ENCODE results near the gene MRM3. TPM values are rescaled to one million over a fixed set of nuclear protein-coding genes. Genes with fewer than 3 reads are reported as not detected.

The MRM3 gene
- total RNA-seq, 1 donor from 2014 or later: 8.3 TPM

GRCh38 chr17:798246-798645 is 16.1 kb downstream of the MRM3 start:
- H3K27me3 Mint-ChIP-seq (ENCODE audit: low read depth, unreplicated experiment): no peaks in the 10 kb centered on the region
- no peak overlapping the region for H3K4me3 Mint-ChIP-seq (ENCODE audit: unreplicated experiment)
- H3K27me3 ChIP-seq (ENCODE audit: insufficient read depth, low read length): no peaks in the 10 kb centered on the region
- peaks cover 6% of the 10 kb centered on the region for H3K36me3 ChIP-seq (ENCODE audit: insufficient read depth, low read length)
- H3K4me1 Mint-ChIP-seq (ENCODE audit: low read depth, unreplicated experiment): peaks cover 10% of the 10 kb centered on the region
- H3K4me3 ChIP-seq (ENCODE audit: insufficient read depth, low read depth, low read length): no peak overlapping the region
- H3K4me2 ChIP-seq (ENCODE audit: low read length): no peak overlapping the region
- DNase-seq (ENCODE audit: low read depth) (no peak), FAIRE-seq (no peak)
- no peak overlapping the region for H3K27ac Mint-ChIP-seq (ENCODE audit: unreplicated experiment)
- no peaks in the 10 kb centered on the region for H3K9me3 Mint-ChIP-seq (ENCODE audit: unreplicated experiment)
- H3K4me1 ChIP-seq (ENCODE audit: insufficient read depth, low read length): peaks cover 16% of the 10 kb centered on the region
- H3K79me2 ChIP-seq (ENCODE audit: insufficient read depth, low read length): no peaks in the 10 kb centered on the region
- no peak overlapping the region for H3K27ac ChIP-seq (ENCODE audit: low read depth, low read length)
- TF ChIP-seq EZH2 (IDR thresholded peaks at IDR 0.05; ENCODE audit: insufficient read depth, low read length) (no peak), CTCF (IDR thresholded peaks at IDR 0.05; ENCODE audit: insufficient read depth, low read depth, low read length) (no peak)
- H3K36me3 Mint-ChIP-seq (ENCODE audit: low read depth, unreplicated experiment): peaks cover 30% of the 10 kb centered on the region
- H2AFZ ChIP-seq (ENCODE audit: low read depth, low read length): no peak overlapping the region
- H3K9me3 ChIP-seq (ENCODE audit: insufficient read depth, low read depth, low read length): no peaks in the 10 kb centered on the region
- H3K9ac ChIP-seq (ENCODE audit: low read length): no peak overlapping the region
- peaks cover 18% of the 10 kb centered on the region for H4K20me1 ChIP-seq (ENCODE audit: insufficient read depth, low read length)

- Mint-ChIP-seq H3K4me3 (ENCODE audit: unreplicated experiment) (no peak overlapping the region), H3K27ac (ENCODE audit: unreplicated experiment) (no peak overlapping the region), H3K36me3 (ENCODE audit: low read depth, unreplicated experiment) (peaks cover 33% of the 10 kb centered on the region), H3K4me1 (ENCODE audit: low read depth, unreplicated experiment) (peaks cover 5% of the 10 kb centered on the region), H3K27me3 (ENCODE audit: low read depth, unreplicated experiment) (no peaks in the 10 kb centered on the region), H3K9me3 (ENCODE audit: unreplicated experiment) (no peaks in the 10 kb centered on the region)
- Histone ChIP-seq H3K4me1 (ENCODE audit: insufficient read depth, low read length) (peaks cover 10% of the 10 kb centered on the region), H3K9me3 (ENCODE audit: insufficient read depth, low read depth, low read length) (no peaks in the 10 kb centered on the region), H4K20me1 (ENCODE audit: insufficient read depth, low read length) (peaks cover 14% of the 10 kb centered on the region), H3K36me3 (ENCODE audit: insufficient read depth, low read length) (peaks cover 9% of the 10 kb centered on the region), H3K4me2 (ENCODE audit: low read length) (no peak overlapping the region), H3K4me3 (ENCODE audit: insufficient read depth, low read depth, low read length) (no peak overlapping the region), H3K79me2 (ENCODE audit: insufficient read depth, low read length) (no peaks in the 10 kb centered on the region), H3K27me3 (ENCODE audit: insufficient read depth, low read length) (no peaks in the 10 kb centered on the region), H3K27ac (ENCODE audit: low read depth, low read length) (no peak overlapping the region), H3K9ac (ENCODE audit: low read length) (no peak overlapping the region), H2AFZ (ENCODE audit: low read depth, low read length) (no peak overlapping the region)
- no peak for DNase-seq (ENCODE audit: low read depth)
- no peak for FAIRE-seq
- TF ChIP-seq CTCF (IDR thresholded peaks at IDR 0.05; ENCODE audit: insufficient read depth, low read depth, low read length) (no peak), EZH2 (IDR thresholded peaks at IDR 0.05; ENCODE audit: insufficient read depth, low read length) (no peak)
Observed at GRCh38 chr17:799261-799660, 17.1 kb downstream of the MRM3 start.

- DNase-seq (ENCODE audit: low read depth) (no peak), FAIRE-seq (no peak)
- Histone ChIP-seq H3K36me3 (ENCODE audit: insufficient read depth, low read length) (peaks cover 9% of the 10 kb centered on the region), H3K4me3 (ENCODE audit: insufficient read depth, low read depth, low read length) (no peak overlapping the region), H3K9ac (ENCODE audit: low read length) (no peak overlapping the region), H3K27ac (ENCODE audit: low read depth, low read length) (no peak overlapping the region), H3K79me2 (ENCODE audit: insufficient read depth, low read length) (no peaks in the 10 kb centered on the region), H3K9me3 (ENCODE audit: insufficient read depth, low read depth, low read length) (no peaks in the 10 kb centered on the region), H2AFZ (ENCODE audit: low read depth, low read length) (no peak overlapping the region), H3K4me1 (ENCODE audit: insufficient read depth, low read length) (no peaks in the 10 kb centered on the region), H3K27me3 (ENCODE audit: insufficient read depth, low read length) (no peaks in the 10 kb centered on the region), H3K4me2 (ENCODE audit: low read length) (no peak overlapping the region), H4K20me1 (ENCODE audit: insufficient read depth, low read length) (peaks cover 18% of the 10 kb centered on the region)
- Mint-ChIP-seq H3K9me3 (ENCODE audit: unreplicated experiment) (no peaks in the 10 kb centered on the region), H3K4me3 (ENCODE audit: unreplicated experiment) (no peak overlapping the region), H3K4me1 (ENCODE audit: low read depth, unreplicated experiment) (peaks cover 5% of the 10 kb centered on the region), H3K27me3 (ENCODE audit: low read depth, unreplicated experiment) (no peaks in the 10 kb centered on the region), H3K27ac (ENCODE audit: unreplicated experiment) (no peak overlapping the region), H3K36me3 (ENCODE audit: low read depth, unreplicated experiment) (peaks cover 30% of the 10 kb centered on the region)
- TF ChIP-seq EZH2 (IDR thresholded peaks at IDR 0.05; ENCODE audit: insufficient read depth, low read length): no peak
- TF ChIP-seq CTCF (IDR thresholded peaks at IDR 0.05; ENCODE audit: insufficient read depth, low read depth, low read length): no peak
Observed at GRCh38 chr17:800446-801242, 18.5 kb downstream of the MRM3 start.
